Dendritic cell treated with granulocyte-macrophage colony-stimulating factor and Interleukin-4, amounts not matched to agents 40 ng/mL and 50 ng/mL, for 4 days (primary cell): ENCODE results near the gene TMPRSS4.
A peak's percentile ranks its signal among the peaks of the same experiment; 100 is the strongest.

Experiments
- H3K27ac Mint-ChIP-seq: one replicate; pipeline ENCODE4 v1.8.0; 2022; ENCODE audit warnings: mild to moderate bottlenecking, mixed read lengths
- H3K27me3 Mint-ChIP-seq: one replicate; pipeline ENCODE4 v1.8.0; 2022; ENCODE audit warnings: mild to moderate bottlenecking, mixed read lengths
- H3K36me3 Mint-ChIP-seq: one replicate; pipeline ENCODE4 v1.8.0; 2022; ENCODE audit warnings: low read depth, mixed read lengths
- H3K4me1 Mint-ChIP-seq: one replicate; pipeline ENCODE4 v1.8.0; 2022; ENCODE audit warnings: low read depth, mixed read lengths
- H3K4me3 Mint-ChIP-seq: one replicate; pipeline ENCODE4 v1.8.0; 2022; ENCODE audit warnings: mild to moderate bottlenecking, moderate library complexity, mixed read lengths
- H3K9me3 Mint-ChIP-seq: one replicate; pipeline ENCODE4 v1.8.0; 2022; ENCODE audit warnings: mixed read lengths
- intact Hi-C: fragments of 100-400 bp; cut with micrococcal nuclease; formaldehyde crosslinking; loops from one replicate; pipeline ENCODE4 v1.15.0; 2022

TMPRSS4 gene

GRCh38 chr11:118076754-118077281, at the start of gene TMPRSS4:
Gene TMPRSS4 (plus strand): TSS chr11:118077078. CDS start chr11:118077303, 225 bp downstream.
- Mint-ChIP-seq H3K4me3 (no peak within 1 kb of the TSS), H3K9me3 (no peaks in the 10 kb centered on the region), H3K4me1 (peaks cover 25% of the 10 kb centered on the region), H3K27ac (no peak within 1 kb of the TSS), H3K27me3 (peaks cover 1% of the 10 kb centered on the region), H3K36me3 (no peaks in the 10 kb centered on the region)
- intact Hi-C loops, result no loop called here

GRCh38 chr11:118027694-118028093, 49.2 kb upstream of the TMPRSS4 start:
- H3K27ac Mint-ChIP-seq, result peak overlapping the region; percentile 63
- H3K27me3 Mint-ChIP-seq, result no peaks in the 10 kb centered on the region
- intact Hi-C loops, result no loop called here
- no peak overlapping the region for H3K4me3 Mint-ChIP-seq
- no peaks in the 10 kb centered on the region for H3K36me3 Mint-ChIP-seq
- peaks cover 36% of the 10 kb centered on the region for H3K4me1 Mint-ChIP-seq
- no peaks in the 10 kb centered on the region for H3K9me3 Mint-ChIP-seq

DNA sequence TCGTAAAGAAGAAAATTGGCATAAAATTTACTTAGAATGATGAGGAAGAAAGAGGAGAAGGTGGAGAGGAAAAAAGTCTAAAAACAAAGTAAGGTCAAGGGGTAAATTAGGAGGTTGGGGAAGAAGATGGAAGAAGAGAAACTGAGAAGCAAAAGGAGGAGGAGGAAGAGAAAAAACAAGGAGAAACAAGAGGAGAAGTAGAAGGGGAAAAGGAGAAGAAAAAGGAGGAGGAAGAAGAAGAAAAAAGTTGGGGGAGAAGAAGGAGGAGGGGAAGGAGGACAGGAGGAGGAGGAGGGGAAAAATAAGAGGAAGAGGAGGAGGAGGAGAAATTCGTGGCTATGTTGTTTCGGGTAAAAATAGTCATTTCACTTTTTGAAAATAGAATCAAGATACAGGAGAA, 48.3 kb upstream of the TMPRSS4 start:
- H3K4me1 Mint-ChIP-seq, result peaks cover 36% of the 10 kb centered on the region
- no peaks in the 10 kb centered on the region for H3K36me3 Mint-ChIP-seq
- no peaks in the 10 kb centered on the region for H3K9me3 Mint-ChIP-seq
- no peak overlapping the region for H3K4me3 Mint-ChIP-seq
- H3K27ac Mint-ChIP-seq, result peak overlapping the region; percentile 63
- intact Hi-C loops, result no loop called here
- H3K27me3 Mint-ChIP-seq, result no peaks in the 10 kb centered on the region

DNA sequence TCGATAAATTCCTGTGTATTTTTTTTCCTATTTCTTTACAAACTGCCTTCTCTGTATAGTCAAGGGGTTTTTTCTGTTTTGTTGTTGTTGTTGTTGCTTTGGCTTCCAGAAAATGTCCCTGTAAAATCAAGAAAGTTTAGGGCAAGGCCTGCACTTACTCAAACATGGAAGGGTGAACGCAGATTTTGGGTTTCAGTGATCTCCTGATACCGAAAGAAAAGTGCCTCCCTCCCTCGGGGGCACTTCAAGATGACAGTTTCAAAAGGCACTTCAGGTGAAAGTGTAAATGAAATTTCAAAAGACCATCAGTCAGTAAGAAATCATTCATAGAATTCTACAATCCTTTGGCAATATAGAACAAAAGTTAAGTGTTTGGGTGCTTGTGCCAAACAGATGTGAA, 43.4 kb upstream of the TMPRSS4 start:
- H3K27me3 Mint-ChIP-seq, result no peaks in the 10 kb centered on the region
- no peaks in the 10 kb centered on the region for H3K9me3 Mint-ChIP-seq
- peaks cover 15% of the 10 kb centered on the region for H3K4me1 Mint-ChIP-seq

DNA sequence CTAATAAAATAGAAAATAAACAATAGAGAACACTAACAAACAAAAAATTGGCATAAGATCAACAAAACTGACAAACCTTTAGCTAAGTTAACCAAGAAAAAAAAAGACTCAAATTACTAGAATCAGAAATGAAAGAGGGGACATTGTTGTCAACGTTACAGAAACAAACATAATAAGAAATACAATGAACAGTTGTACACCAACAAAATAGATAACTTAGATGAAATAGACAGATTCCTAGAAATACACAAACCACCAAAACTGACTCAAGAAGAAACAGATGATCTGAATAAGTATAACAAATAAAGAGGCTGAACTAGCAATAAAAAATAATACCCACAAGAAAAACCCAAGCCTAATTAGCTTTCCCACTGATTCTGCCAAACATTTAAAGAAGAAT, 34.7 kb upstream of the TMPRSS4 start:
- H3K36me3 Mint-ChIP-seq, result no peaks in the 10 kb centered on the region
- no peak overlapping the region for H3K4me3 Mint-ChIP-seq
- intact Hi-C loops, result no loop called here
- H3K27me3 Mint-ChIP-seq, result no peaks in the 10 kb centered on the region
- H3K9me3 Mint-ChIP-seq, result no peaks in the 10 kb centered on the region
- peaks cover 32% of the 10 kb centered on the region for H3K4me1 Mint-ChIP-seq
- H3K27ac Mint-ChIP-seq, result peak overlapping the region; percentile 67

More for the DNA sequence above, 43.4 kb upstream of the TMPRSS4 start:
- H3K36me3 Mint-ChIP-seq, result no peaks in the 10 kb centered on the region
- H3K27ac Mint-ChIP-seq, result no peak overlapping the region
- intact Hi-C loops, result no loop called here
- no peak overlapping the region for H3K4me3 Mint-ChIP-seq

DNA sequence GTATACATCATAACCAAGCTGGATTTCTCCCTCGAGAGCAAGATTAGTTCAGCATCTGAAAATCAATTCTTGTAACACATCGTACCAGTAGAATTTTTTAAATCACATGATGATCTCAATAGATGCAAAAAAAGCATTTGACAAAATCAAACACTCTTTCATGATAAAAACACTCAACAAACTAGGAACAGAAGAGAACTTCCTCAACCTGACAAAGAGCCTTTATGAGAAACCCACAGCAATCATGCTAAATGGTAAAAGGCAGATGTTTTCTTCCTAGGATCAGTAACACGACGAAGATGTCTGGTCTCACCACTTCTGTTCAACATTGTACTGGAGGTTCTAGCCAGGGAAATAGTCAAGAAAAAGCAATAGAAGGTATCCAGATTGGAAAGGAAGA, 34.1 kb upstream of the TMPRSS4 start:
- intact Hi-C loops, result no loop called here
- Mint-ChIP-seq H3K9me3 (no peaks in the 10 kb centered on the region), H3K27ac (no peak overlapping the region), H3K4me3 (no peak overlapping the region), H3K27me3 (no peaks in the 10 kb centered on the region), H3K4me1 (peaks cover 36% of the 10 kb centered on the region), H3K36me3 (no peaks in the 10 kb centered on the region)

- Mint-ChIP-seq H3K27me3 (no peaks in the 10 kb centered on the region), H3K4me3 (no peak overlapping the region), H3K4me1 (peaks cover 49% of the 10 kb centered on the region), H3K27ac (peak overlapping the region; percentile 39), H3K36me3 (no peaks in the 10 kb centered on the region), H3K9me3 (no peaks in the 10 kb centered on the region)
- intact Hi-C loops, result loop anchor here (5.0 kb wide), 1 partner anchor 33 kb away; no protein-coding TSS in a partner anchor
These were observed 31.7 kb upstream of the TMPRSS4 start for GRCh38 chr11:118045191-118045590.

DNA sequence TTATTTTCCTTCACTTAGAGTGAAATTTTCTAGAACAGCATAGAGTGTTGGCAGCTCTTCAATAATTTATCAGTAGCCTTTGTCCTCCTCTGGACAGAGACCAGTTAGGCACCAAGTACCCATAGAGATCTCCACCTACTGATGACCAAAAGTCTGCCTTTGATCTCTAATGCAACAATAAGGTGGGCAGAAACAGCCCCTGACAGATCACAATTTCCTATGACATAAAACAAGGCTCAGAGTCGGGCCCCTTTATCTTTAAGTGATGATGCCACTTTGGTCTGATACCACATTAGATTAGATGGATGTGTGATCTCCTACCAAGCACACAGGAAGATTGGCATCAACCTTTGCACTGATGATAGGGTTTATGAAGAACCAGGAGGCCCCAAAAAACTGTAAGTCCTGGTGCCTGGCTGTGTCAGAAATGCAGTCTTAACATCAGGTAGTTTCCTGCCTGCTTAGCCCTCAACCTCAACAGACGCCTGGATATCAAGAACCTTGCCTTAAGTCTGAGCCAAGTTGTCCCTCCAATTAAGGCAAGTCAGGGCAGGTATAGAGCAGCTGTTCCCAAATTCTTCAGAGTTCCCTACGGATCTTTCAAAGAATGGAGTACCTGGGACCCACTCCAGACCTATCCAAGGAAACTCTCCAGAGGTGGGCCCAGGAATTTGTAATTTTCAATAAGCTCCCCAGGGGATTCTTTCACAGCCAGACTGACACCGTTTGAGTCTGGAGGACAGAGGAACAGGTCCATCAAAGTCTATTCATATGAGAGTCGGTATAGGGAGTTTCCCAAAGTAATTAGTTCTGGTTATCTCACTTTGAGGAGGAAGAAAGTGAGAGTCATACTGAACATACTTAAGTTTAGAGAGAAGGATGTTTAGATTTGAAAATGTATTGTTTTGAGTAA, 30.6 kb upstream of the TMPRSS4 start:
- Mint-ChIP-seq H3K9me3 (no peaks in the 10 kb centered on the region), H3K27me3 (no peaks in the 10 kb centered on the region), H3K36me3 (no peaks in the 10 kb centered on the region), H3K4me1 (peaks cover 59% of the 10 kb centered on the region), H3K27ac (peak overlapping the region; percentile 43), H3K4me3 (no peak overlapping the region)
- intact Hi-C loops, result loop anchor here (5.0 kb wide), 1 partner anchor 34 kb away; no protein-coding TSS in a partner anchor

DNA sequence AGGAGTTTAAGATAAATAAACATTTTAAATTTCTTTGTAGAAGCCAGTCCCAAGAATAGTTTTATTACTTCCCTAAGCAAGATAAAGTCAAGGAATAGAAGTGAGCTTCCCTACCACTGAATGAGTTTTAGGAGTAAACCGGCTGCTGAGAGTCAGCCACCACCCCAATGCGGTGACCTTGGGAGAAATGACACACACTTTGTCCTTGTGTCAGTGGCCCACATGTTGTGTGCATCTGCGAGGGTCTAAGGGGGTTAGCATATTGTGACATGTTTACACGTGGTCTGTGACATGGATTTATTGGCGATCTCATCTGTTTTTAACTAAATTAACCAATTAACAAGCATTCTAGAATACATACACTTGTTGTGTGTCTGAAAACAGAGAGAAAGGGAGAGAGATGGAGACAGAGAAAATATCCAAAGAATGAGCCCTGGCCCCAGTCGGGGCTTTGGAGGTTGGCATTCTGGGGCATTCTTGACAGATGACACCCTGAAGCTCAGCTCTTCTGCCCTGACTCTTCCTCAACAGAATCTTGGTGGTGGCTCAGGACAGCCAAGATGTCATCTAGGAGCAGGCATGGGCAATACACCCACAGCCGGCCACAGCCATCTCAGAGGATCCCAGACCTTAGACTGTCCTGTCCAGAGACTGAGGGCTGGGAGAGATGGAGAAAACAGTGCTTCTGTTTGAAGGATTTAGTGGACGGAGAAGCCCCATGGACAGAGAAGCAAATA, 29.7 kb upstream of the TMPRSS4 start:
- intact Hi-C loops, result loop anchor here (5.0 kb wide), 1 partner anchor 35 kb away; no protein-coding TSS in a partner anchor
- H3K36me3 Mint-ChIP-seq, result no peaks in the 10 kb centered on the region
- no peak overlapping the region for H3K4me3 Mint-ChIP-seq

GRCh38 chr11:118047749-118048148, 29.1 kb upstream of the TMPRSS4 start:
- no peaks in the 10 kb centered on the region for H3K36me3 Mint-ChIP-seq
- peaks cover 62% of the 10 kb centered on the region for H3K4me1 Mint-ChIP-seq
- H3K4me3 Mint-ChIP-seq, result no peak overlapping the region
- no peaks in the 10 kb centered on the region for H3K9me3 Mint-ChIP-seq
- intact Hi-C loops, result loop anchor here (5.0 kb wide), 1 partner anchor 35 kb away; no protein-coding TSS in a partner anchor
- no peak overlapping the region for H3K27ac Mint-ChIP-seq
- H3K27me3 Mint-ChIP-seq, result no peaks in the 10 kb centered on the region

More for the DNA sequence above, 29.7 kb upstream of the TMPRSS4 start:
- Mint-ChIP-seq H3K9me3 (no peaks in the 10 kb centered on the region), H3K27me3 (no peaks in the 10 kb centered on the region), H3K27ac (peak overlapping the region; percentile 43), H3K4me1 (peaks cover 62% of the 10 kb centered on the region)

DNA sequence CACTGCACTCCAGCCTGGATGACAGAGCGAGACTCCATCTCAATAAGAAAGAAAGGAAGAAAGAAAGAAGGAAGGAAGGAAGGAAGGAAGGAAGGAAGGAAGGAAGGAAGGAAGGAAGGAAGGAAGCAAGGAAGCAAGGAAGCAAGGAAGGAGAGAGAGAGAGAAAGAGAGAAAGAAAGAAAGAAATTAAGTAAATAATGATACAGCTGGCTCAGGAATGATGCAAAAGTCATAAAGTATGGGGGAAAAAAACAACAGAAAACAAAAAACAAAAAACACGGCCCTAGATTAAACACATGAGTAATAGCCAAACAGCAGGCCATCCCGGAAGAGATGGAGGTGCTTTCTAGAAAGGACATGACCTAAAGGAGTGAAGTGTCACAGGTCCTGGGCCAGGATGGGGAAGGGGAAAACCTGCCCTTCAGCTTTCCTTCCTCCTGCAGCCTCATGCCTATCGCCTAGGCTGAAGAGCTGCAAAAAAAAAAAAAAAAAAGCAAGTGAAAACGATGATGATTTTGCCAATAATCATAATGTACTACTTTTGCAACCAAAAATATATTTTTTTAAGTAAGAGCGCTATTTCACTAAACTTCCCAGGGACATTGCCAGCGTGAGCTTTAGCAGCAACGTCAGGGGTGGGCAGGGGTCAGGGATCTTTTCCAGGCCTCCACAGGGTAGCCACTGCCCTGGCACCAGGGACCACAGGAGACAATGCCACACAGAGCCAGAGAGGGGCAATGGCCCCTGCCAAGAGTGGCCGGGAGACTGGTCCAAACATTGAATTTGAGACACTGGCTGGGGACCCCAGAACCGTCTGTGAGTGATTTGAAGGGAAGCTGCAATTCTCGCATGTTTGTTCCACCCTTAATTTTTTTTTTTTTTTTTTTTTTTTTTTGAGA, 28.2 kb upstream of the TMPRSS4 start:
- H3K4me3 Mint-ChIP-seq, result no peak overlapping the region
- no peaks in the 10 kb centered on the region for H3K9me3 Mint-ChIP-seq
- no peaks in the 10 kb centered on the region for H3K27me3 Mint-ChIP-seq
- intact Hi-C loops, result loop anchor here (5.0 kb wide), 1 partner anchor 36 kb away; no protein-coding TSS in a partner anchor
- peaks cover 68% of the 10 kb centered on the region for H3K4me1 Mint-ChIP-seq
- no peak overlapping the region for H3K27ac Mint-ChIP-seq
- H3K36me3 Mint-ChIP-seq, result no peaks in the 10 kb centered on the region

- Mint-ChIP-seq H3K4me3 (no peak overlapping the region), H3K9me3 (no peaks in the 10 kb centered on the region), H3K27ac (peak overlapping the region; percentile 32), H3K27me3 (no peaks in the 10 kb centered on the region), H3K36me3 (no peaks in the 10 kb centered on the region), H3K4me1 (peaks cover 65% of the 10 kb centered on the region)
- intact Hi-C loops, result loop anchor here (5.0 kb wide), 4 partner anchors 37 to 207 kb away; partner anchors contain the start of gene IL10RA
These were observed 27.1 kb upstream of the TMPRSS4 start for GRCh38 chr11:118049771-118050170.
